Muscle layer of duodenum (tissue), 2 donors: ENCODE measurements around the gene TCTA.

ENCODE experiments used
- H3K27ac ChIP-seq: one replicate; pipeline ENCODE4 v1.7.0; 2013; ENCODE audit warnings: mild to moderate bottlenecking, low read length
- H3K27me3 ChIP-seq: one replicate; pipeline ENCODE4 v1.7.0; 2013; ENCODE audit warnings: low read depth, mild to moderate bottlenecking, control low read depth, low read length
- H3K36me3 ChIP-seq, 2 donors: one replicate each; pipeline ENCODE4 v1.7.0; 2013; ENCODE audit warnings: low read length in 2 of 2, control low read depth in 1 of 2, mild to moderate bottlenecking in 1 of 2; ENCODE audit not compliant: insufficient read depth in 2 of 2, control insufficient read depth in 1 of 2
- H3K4me1 ChIP-seq, 2 donors: one replicate each; pipeline ENCODE4 v1.7.0; 2013; ENCODE audit warnings: low read length in 2 of 2, mild to moderate bottlenecking in 2 of 2, control low read depth in 1 of 2, moderate library complexity in 1 of 2; ENCODE audit not compliant: insufficient read depth in 2 of 2, control insufficient read depth in 1 of 2
- H3K4me3 ChIP-seq, 2 donors: one replicate each; pipeline ENCODE4 v1.7.0; 2013; ENCODE audit warnings: low read length in 2 of 2, low read depth in 1 of 2, mild to moderate bottlenecking in 1 of 2
- H3K9me3 ChIP-seq, 2 donors: one replicate each; pipeline ENCODE4 v1.7.0; 2013; ENCODE audit warnings: low read length in 2 of 2, control low read depth in 1 of 2, mild to moderate bottlenecking in 1 of 2; ENCODE audit not compliant: control insufficient read depth in 1 of 2
- donor health status: healthy.

The TCTA gene, protein sequence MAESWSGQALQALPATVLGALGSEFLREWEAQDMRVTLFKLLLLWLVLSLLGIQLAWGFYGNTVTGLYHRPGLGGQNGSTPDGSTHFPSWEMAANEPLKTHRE

GRCh38 chr3:49411968-49412631 lies at the start of gene TCTA, which contains the start of gene RHOA:
TCTA (plus strand) TSS chr3:49412423; CDS start chr3:49412427, 4 bp downstream.
RHOA (minus strand) TSS chr3:49411976; CDS start chr3:49375589, 36,387 bp downstream.
- Histone ChIP-seq H3K27ac (peak within 1 kb of the TSS; percentile 95), H3K27me3 (no peaks in the 10 kb centered on the region), H3K4me3 (peak within 1 kb of the TSS; percentile 73 to 95), H3K9me3 (no peaks in the 10 kb centered on the region), H3K4me1 (peaks cover 30 to 42% of the 10 kb centered on the region in 2 donors), H3K36me3 (peaks cover 13 to 22% of the 10 kb centered on the region in 2 donors)

DNA sequence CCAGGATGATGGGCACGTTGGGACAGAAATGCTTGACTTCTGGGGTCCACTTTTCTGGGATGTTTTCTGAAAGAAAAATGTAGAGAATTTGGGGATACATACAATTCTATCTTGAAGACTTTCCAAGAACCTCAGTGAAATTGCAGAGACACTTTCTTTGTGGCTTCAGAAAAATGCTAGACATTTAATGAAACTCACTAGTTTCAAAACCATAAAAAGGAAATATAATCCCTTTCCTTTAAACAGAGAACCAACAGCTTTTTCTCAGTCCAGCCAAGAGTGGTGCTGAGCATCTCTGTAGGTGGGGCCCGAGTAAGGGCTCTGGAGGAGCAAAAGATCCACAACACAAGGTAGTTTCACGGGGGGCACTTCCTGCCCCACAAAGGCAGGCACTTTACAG lies 49.7 kb upstream of the TCTA start:
- Histone ChIP-seq H3K4me3 (no peak overlapping the region), H3K36me3 (peaks cover 30 to 60% of the 10 kb centered on the region in 2 donors), H3K4me1 (peaks cover 5 to 9% of the 10 kb centered on the region in 2 donors), H3K27me3 (no peaks in the 10 kb centered on the region), H3K27ac (no peak overlapping the region), H3K9me3 (no peaks in the 10 kb centered on the region)

DNA sequence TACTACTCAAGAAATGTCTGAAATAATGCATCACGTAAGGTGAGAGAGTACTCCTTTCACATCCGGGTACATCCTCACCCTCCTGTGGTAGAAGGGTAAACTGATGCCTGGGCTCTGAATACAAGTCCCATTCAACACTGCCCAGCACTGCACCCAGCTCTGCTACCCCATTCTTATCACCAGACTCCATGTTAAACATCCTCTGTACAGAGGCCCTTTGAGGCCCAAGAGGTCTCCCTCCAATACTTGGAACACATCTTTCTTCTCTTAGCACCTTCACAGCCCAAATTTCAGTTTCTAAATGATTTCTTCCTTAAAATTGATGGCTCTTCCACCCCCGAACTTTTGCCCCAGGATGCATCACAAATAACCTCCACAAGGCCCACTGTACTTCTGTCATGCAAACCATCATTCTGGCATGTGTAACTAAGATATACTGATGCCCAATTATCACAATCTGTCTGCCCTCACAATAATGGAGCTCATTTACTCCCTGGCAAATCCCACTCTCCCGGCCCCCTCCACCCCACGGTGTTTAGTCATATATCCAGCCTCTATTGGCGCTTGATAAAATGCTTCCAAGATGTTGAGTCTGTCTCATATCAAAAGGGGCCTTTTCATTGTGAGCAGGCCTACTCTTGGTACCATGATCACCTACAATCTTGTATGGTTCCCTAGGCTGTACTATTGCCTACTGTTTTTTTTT lies 41.5 kb upstream of the TCTA start:
- H3K27me3 ChIP-seq = no peaks in the 10 kb centered on the region
- no peak overlapping the region for H3K27ac ChIP-seq
- H3K4me1 ChIP-seq = peaks cover 0 to 9% of the 10 kb centered on the region in 2 donors
- no peaks in the 10 kb centered on the region for H3K9me3 ChIP-seq
- no peak overlapping the region for H3K4me3 ChIP-seq
- peaks cover 32 to 75% of the 10 kb centered on the region in 2 donors for H3K36me3 ChIP-seq

GRCh38 chr3:49371946-49372345 lies 40.3 kb upstream of the TCTA start:
- Histone ChIP-seq H3K27ac (no peak overlapping the region), H3K4me1 (peaks cover 0 to 10% of the 10 kb centered on the region in 2 donors), H3K9me3 (no peaks in the 10 kb centered on the region), H3K27me3 (no peaks in the 10 kb centered on the region), H3K36me3 (peaks cover 25 to 63% of the 10 kb centered on the region in 2 donors), H3K4me3 (no peak overlapping the region)

- no peak overlapping the region for H3K27ac ChIP-seq
- peaks cover 0 to 22% of the 10 kb centered on the region in 2 donors for H3K4me1 ChIP-seq
- no peaks in the 10 kb centered on the region for H3K27me3 ChIP-seq
- H3K36me3 ChIP-seq = peaks cover 17 to 32% of the 10 kb centered on the region in 2 donors
- no peaks in the 10 kb centered on the region for H3K9me3 ChIP-seq
- H3K4me3 ChIP-seq = no peak overlapping the region
Observed at GRCh38 chr3:49377483-49377882, 34.7 kb upstream of the TCTA start.

DNA sequence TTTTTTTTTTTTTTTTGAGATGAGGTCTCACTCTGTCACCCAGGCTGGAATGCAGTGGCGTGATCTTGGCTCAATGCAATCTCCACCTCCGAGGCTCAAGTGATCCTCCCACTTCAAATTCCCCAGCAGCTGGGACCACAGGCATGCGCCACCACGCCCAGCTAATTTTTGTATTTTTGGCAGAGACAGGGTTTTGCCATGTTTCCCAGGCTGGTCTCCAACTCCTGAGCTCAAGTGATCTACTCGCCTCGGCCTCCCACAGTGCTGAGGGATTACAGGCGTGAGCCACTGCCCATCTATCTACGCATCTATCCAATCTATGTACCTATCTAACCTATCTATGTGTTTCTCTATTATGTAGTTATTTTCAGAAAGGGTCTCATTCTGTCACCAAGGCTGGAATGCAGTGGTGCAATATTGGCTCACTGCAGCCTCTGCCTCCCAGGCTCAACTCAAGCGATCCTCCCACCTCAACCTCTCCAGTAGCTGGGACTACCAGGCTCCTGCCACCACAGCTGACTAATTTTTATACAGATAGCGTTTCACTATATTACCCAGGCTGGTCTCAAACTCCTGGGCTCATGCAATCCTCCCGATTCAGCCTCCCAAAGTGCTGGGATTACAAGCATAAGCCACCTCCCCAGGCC lies 33.9 kb upstream of the TCTA start:
- H3K9me3 ChIP-seq = no peaks in the 10 kb centered on the region
- no peak overlapping the region for H3K27ac ChIP-seq
- H3K27me3 ChIP-seq = no peaks in the 10 kb centered on the region
- H3K36me3 ChIP-seq = peaks cover 9 to 24% of the 10 kb centered on the region in 2 donors
- peaks cover 0 to 20% of the 10 kb centered on the region in 2 donors for H3K4me1 ChIP-seq
- no peak overlapping the region for H3K4me3 ChIP-seq

DNA sequence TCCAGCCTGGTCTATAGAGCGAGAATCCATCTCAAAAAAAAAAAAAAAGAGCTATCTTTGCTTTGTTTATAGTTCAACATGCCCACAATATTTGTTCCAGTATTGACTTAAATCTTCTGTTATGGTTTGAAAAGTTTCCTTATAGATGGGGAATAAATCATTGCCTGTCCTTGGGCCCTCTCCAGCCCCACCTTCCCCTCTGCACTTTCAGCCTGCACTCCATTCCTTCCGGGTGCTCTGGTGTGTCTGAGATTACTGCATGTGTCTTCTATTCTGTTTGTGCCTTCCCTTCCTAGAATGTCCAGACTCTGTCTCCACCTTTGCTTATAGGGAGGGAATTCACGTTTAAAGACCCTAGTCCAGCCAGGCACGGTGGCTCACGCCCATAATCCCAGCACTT lies 28.8 kb upstream of the TCTA start:
- H3K36me3 ChIP-seq = no peaks in the 10 kb centered on the region
- H3K27me3 ChIP-seq = no peaks in the 10 kb centered on the region
- no peak overlapping the region for H3K27ac ChIP-seq
- peaks cover 3 to 19% of the 10 kb centered on the region in 2 donors for H3K4me1 ChIP-seq
- H3K9me3 ChIP-seq = no peaks in the 10 kb centered on the region
- H3K4me3 ChIP-seq = no peak overlapping the region

DNA sequence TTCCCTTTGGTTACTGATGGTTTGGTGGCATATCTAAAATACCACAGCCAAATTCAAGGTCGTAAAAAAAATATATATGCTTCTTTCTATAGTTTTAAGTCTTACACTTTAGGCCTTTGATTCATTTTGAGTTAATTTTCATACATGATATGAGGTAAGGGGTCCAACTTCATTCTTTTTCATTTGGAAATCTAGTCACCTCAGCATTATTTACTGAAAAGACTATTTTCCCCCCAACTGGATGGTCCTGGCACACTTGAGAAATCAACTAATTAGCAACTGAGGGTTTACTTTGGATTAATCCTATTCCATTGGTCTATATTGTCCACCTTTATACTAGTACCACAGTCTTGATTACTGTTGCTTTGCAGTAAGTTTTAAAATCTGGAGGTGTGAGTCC lies 26.6 kb upstream of the TCTA start:
- H3K4me3 ChIP-seq = no peak overlapping the region
- no peaks in the 10 kb centered on the region for H3K9me3 ChIP-seq
- H3K4me1 ChIP-seq = peaks cover 5 to 18% of the 10 kb centered on the region in 2 donors
- H3K36me3 ChIP-seq = no peaks in the 10 kb centered on the region
- no peaks in the 10 kb centered on the region for H3K27me3 ChIP-seq
- H3K27ac ChIP-seq = no peak overlapping the region

- Histone ChIP-seq H3K4me1 (peaks cover 5 to 18% of the 10 kb centered on the region in 2 donors), H3K36me3 (no peaks in the 10 kb centered on the region), H3K9me3 (no peaks in the 10 kb centered on the region), H3K4me3 (no peak overlapping the region), H3K27me3 (no peaks in the 10 kb centered on the region), H3K27ac (no peak overlapping the region)
Observed at GRCh38 chr3:49386056-49386756, 26.0 kb upstream of the TCTA start.

- H3K4me1 ChIP-seq = peaks cover 5 to 18% of the 10 kb centered on the region in 2 donors
- H3K9me3 ChIP-seq = no peaks in the 10 kb centered on the region
- H3K27ac ChIP-seq = no peak overlapping the region
- no peaks in the 10 kb centered on the region for H3K36me3 ChIP-seq
- no peaks in the 10 kb centered on the region for H3K27me3 ChIP-seq
- H3K4me3 ChIP-seq = no peak overlapping the region
Observed at GRCh38 chr3:49387721-49388120, 24.5 kb upstream of the TCTA start.
